ENCODE results near the gene PLA2G4A.
"Not testable (repeated sequence)": the region's sequence is repeated elsewhere in the genome, so short reads cannot be mapped to it uniquely, and the experiment has no call there.

Gene PLA2G4A

GRCh38 chr1:186921386-186921785 is 92.6 kb downstream of the PLA2G4A start:
- DNase-seq (ENCODE audit: low read depth in 2 of 2), result not testable (repeated sequence)

- not testable (repeated sequence) for DNase-seq (ENCODE audit: low read depth in 2 of 2)
Measured at GRCh38 chr1:186922814-186923213, 94.1 kb downstream of the PLA2G4A start.

GRCh38 chr1:186923486-186923885 is 94.7 kb downstream of the PLA2G4A start:
- DNase-seq (ENCODE audit: low read depth in 2 of 2), result no peak

GRCh38 chr1:186925881-186926669 is 97.3 kb downstream of the PLA2G4A start:
- no peak for DNase-seq (ENCODE audit: low read depth in 2 of 2)

GRCh38 chr1:186927884-186928283 is 99.1 kb downstream of the PLA2G4A start:
- DNase-seq (ENCODE audit: low read depth in 2 of 2), result no peak

- no peak for DNase-seq (ENCODE audit: low read depth in 2 of 2)
Measured at GRCh38 chr1:186930238-186930637, 101.5 kb downstream of the PLA2G4A start.

GRCh38 chr1:186937016-186937670 is 108.4 kb downstream of the PLA2G4A start:
- DNase-seq (ENCODE audit: low read depth in 2 of 2), result no peak

GRCh38 chr1:186943891-186944686 is 115.3 kb downstream of the PLA2G4A start:
- no peak for DNase-seq (ENCODE audit: low read depth in 2 of 2)

- DNase-seq (ENCODE audit: low read depth in 2 of 2), result no peak
Measured at GRCh38 chr1:186945146-186945545, 116.4 kb downstream of the PLA2G4A start.

- DNase-seq (ENCODE audit: low read depth in 2 of 2), result no peak
Measured at GRCh38 chr1:186948535-186948934, 119.8 kb downstream of the PLA2G4A start.

- DNase-seq (ENCODE audit: low read depth in 2 of 2), result no peak
Measured at GRCh38 chr1:186949173-186949572, 120.4 kb downstream of the PLA2G4A start.

- DNase-seq (ENCODE audit: low read depth in 2 of 2), result no peak
Measured at GRCh38 chr1:186950547-186950946, 121.8 kb downstream of the PLA2G4A start.

GRCh38 chr1:186953876-186954275 is 125.1 kb downstream of the PLA2G4A start:
- no peak for DNase-seq (ENCODE audit: low read depth in 2 of 2)

- DNase-seq (ENCODE audit: low read depth in 2 of 2), result no peak
Measured at GRCh38 chr1:186957314-186957713, 128.6 kb downstream of the PLA2G4A start.

GRCh38 chr1:186958520-186958919 is 129.8 kb downstream of the PLA2G4A start:
- DNase-seq (ENCODE audit: low read depth in 2 of 2), result no peak

GRCh38 chr1:186960861-186961260 is 132.1 kb downstream of the PLA2G4A start:
- DNase-seq (ENCODE audit: low read depth in 2 of 2), result no peak

GRCh38 chr1:186965847-186966246 is 137.1 kb downstream of the PLA2G4A start:
- no peak for DNase-seq (ENCODE audit: low read depth in 2 of 2)

GRCh38 chr1:186966456-186966855 is 137.7 kb downstream of the PLA2G4A start:
- no peak for DNase-seq (ENCODE audit: low read depth in 2 of 2)

- DNase-seq (ENCODE audit: low read depth in 2 of 2), result no peak
Measured at GRCh38 chr1:186967656-186968394, 139.1 kb downstream of the PLA2G4A start.

- DNase-seq (ENCODE audit: low read depth in 2 of 2), result no peak
Measured at GRCh38 chr1:186974774-186975181, 146.0 kb downstream of the PLA2G4A start.

- DNase-seq (ENCODE audit: low read depth in 2 of 2), result no peak
Measured at GRCh38 chr1:186975220-186975619, 146.5 kb downstream of the PLA2G4A start.

GRCh38 chr1:186976700-186977099 is 148.0 kb downstream of the PLA2G4A start:
- no peak for DNase-seq (ENCODE audit: low read depth in 2 of 2)
